ENCODE measurements around the gene CARD16.
A peak's percentile ranks its signal among the peaks of the same experiment; 100 is the strongest.
"Not testable (repeated sequence)": the region's sequence is repeated elsewhere in the genome, so short reads cannot be mapped to it uniquely, and the experiment has no call there.

Gene CARD16

DNA sequence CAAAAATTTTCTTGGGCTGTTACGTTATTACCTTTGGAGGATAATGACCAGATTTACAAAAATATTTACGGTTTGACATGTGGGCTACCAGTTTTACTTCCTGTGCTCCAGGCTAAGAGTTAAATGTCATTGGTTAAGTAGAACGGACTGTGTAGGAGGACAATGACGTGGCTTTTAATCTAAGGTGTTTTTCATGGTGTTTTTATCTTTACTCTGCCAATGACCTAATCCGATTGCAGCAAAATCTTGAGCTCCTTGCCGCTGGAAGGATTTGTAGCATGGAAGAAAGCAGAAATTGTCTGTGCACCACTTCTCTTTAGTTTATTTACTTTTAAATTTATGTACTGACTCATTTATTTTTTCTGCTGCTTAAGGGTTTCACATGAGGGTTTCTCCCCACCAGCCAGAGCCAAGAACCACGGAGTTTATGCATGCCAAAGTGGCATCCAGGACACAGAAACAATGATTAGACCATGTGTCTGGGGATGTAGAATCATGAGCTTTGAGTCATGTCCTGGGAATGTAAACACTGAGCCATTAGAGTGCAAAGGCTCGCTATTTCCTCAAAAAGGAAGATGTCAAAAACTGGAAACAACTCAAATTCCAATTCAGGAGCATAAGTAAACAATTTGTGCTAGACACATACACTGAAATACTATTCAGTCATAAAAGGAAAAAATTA lies 1.9 kb upstream of the CARD16 start:
- DNase-seq, result no peak

DNA sequence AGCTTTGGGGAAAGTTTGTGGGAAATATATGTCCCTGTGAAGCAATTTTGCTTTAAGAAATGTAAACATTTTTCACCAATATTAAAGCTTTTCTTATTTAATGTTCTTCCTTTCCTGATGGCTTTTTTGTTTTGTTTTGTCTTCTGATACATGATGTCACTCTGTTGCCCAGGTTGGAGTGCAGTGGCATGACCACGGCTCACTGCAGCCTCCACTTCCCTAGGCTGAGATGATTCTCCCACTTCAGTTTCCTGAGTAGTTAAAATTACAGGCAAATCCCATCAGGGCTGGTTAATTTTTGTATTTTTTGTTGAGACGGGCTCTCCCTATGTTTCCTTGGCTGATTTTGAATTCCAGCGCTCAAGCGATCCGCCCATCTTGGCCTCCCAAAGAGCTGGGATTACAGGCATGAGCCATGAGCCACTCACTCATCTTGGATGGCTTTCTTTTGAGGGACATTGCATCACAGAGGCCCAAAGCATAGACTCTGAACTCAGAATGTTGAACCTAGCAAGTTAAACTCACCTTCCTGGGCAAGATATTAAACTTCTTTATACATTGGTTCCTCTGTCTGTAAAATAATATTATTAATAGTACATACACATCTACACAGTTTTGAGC lies 651 bp upstream of the CARD16 start:
- DNase-seq, result no peak

DNA sequence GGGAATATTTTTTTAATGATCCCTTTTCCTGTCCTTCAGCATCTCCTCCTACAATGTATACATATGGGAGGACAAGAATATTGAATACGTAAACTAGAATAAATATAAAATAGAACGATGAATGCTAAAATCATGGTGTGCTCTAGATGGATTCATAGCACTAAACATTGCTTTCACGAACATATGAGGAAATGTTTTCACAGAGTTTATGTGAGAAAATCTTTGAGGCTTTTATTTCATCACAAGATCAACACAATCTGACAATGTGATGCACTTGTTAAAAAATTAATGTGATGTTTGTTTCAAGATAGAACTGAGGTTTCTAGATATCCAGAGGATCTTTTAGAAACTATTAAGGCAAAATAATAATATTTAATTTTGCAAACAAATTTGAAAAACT lies 3.0 kb downstream of the CARD16 start:
- no peak for DNase-seq

DNA sequence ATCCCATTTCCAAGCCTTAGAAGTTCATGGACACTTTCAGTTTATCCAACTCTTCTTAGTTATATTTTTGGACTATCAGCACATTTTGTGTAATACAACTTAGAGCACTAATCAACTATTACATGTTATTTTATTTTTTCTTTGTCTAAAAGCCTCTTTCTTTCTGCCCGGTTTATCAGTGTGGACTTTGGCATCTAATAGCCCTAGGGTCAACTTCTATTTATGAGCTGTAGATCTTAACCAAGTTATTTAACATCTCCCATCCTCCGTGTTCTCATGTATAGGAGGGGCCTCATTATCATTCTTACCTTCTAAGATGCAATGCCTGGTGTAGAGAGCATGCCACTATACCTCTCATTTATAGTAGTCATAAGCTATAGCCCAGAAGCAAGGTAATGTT lies 4.4 kb downstream of the CARD16 start:
- no peak for DNase-seq

DNA sequence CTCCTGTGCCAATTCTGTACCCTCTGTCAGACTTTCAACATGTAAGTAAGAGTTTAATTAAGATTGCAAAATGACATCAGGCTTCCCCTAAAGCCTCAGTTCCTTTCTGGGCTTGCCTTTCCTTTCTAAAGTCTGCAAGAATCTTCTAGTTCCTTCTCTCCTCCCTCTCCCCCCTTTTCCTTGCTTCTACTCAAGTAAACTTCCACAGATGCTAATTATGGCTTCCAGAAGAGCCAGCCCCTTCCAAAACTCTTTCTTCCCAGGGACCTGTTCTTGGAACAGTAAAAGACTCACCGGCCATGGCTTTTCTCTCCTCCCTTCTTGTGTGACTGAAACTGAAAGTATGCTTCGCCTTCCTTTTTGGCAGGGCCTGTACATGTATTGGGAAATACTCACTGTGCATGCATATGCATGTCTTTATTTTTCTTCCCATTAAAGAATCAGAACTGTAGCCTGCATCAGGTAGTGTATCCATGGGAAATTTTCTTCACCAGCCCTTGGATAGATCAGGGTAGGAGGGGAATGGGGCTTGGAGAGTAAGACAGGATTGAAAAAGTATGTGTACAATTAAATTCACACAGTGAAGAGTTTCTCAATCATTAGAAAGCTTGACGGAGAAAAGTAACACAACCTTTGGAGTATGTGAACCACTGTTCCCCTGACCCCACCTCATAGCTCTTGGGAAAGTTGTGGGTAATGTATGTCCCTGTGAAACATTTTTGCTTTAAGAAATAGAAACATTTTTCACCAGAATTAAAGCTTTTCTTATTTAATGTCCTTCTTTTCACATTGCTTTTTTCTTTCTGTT lies 10.1 kb downstream of the CARD16 start, which contains the start of gene CASP1:
Gene CASP1 (minus strand): TSS at position 332 of the 808 bp plus-strand sequence. CDS start 31 bp downstream, at position 301.
- peak in 1 of 2 donors; percentile 17 for DNase-seq

DNA sequence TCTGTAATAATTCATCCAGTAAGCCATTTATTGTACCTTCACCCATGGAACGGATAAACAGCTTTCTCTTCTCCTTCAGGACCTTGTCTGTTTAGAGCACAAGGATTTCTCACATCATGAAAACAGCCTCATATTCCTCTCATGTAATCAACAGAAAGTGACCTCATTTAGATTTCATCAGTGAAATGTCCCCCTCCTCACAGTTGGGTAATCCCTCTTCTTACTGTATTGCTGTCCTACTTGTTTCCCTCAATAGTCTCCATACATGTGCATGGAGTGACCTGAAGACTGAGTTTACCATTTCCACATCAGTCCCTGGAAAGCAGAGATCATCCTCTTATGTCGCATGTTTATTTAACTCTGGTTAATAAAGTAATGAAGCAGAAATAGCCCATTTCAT lies 10.7 kb downstream of the CARD16 start:
- DNase-seq, result not testable (repeated sequence)

DNA sequence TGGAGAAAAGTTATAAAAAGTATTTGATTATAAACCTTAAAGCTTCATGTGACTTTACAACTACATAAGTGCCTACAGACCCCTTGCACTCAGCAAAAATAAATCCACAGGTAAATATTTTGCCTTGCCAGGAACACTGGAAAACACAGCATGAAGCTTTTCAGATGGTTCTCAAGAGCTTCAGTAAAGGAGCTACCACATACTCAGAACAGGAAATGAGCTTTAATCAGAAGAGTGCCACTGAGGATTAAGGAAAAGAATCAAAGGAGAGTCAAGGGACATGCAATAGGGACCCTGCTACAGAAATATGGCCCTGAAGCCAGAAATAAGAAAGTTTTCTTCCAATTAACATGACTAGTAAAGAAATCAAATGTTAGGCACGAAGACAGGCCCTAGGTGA lies 11.4 kb downstream of the CARD16 start:
- DNase-seq, result no peak

DNA sequence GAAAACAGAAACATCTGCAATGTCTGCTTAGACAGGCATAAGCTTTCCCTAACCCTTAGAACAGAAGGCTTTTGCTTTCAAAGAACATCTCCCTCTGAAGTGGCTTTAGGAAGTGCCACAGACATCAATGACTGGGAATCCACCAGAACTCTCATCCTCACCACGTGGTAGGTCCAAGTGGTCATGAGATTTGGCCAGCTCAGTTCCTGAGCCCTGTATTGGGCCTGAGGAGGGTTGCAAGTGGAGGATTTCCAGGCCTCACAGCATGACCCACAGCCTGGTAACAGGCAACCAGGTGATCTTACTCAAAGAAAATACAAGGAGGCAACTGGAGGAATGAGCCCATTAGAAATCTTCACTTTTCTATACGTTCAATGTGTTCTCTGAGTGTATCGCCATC lies 11.8 kb downstream of the CARD16 start:
- DNase-seq, result no peak

DNA sequence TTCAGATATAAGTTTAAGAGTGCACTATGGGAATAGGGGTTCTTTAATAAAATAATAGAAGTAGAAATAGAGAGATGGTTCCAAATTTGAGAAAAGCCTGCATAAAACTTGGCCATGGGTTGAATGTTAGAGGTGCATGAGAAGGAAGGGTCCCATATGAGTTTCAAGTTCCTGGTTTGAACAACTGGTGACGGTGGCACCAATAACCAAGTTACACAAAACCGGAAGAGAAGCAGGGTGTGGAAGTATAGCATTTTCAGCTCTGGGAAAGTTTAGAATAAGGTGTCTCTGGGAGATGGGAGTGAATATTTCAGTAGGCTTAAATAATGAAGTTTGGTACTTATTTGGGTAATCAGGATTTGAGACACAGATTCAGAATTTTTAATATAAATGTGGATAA lies 12.6 kb downstream of the CARD16 start:
- DNase-seq, result no peak

DNA sequence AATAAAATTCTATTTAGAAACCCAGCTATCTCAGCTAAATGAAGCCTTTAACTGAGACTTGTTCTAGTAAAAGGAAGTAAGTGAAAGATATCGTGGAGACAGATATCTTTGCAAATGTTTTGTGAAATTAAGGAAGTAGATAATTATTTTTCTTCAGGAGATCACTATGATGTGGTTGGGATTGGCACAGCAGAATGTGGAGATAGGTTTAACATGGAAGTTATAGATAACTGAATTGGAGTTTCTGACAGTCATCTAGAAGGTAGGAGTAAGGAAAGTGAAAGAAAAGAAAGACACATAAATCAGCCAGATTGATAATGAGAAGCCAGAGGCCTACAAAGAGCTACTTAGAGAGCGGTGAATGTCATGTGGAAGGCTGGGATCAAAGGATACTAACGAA lies 17.5 kb downstream of the CARD16 start:
- no peak for DNase-seq

DNA sequence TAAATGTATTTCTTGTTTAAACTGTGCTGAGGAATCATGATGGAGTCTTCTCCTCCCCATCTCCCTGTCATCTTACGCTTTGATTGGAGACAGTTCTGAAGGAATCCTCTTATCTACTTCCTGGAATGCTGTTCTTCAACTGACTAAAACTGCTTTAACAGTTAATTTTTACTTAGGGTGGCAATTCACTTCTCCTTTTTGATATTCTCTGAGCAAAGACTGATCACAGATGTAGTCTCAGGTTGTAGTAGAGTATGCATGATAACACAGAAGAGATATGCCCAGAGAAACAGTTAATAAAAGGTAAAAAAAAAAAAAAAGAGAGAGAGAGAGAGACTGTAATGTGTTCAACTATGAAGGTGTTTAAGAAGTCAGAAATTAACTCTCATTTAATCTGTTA lies 20.7 kb downstream of the CARD16 start:
- no peak for DNase-seq

DNA sequence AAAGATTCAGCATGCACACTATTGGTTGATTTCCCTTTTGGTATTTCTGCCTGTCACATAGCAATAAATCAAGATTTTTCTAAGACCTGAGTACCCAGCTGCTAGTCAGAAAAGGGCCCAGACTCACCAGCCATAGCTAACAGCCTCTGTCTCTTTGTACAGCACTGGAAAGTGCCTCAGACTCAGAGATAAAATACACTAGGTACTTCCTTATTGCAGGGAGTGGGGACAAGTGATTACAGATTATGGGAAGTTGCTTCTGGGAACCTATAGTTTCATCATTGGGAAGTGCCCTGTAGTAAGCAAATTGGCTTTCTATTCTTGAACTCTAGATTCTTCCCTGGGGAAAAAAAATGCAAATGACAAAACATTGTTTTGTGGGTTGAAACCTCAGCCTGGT lies 22.1 kb downstream of the CARD16 start, which contains the start of gene CASP5:
Gene CASP5 (minus strand): TSS at position 166 of the 400 bp plus-strand sequence. CDS start 32 bp downstream, at position 134.
- no peak for DNase-seq

DNA sequence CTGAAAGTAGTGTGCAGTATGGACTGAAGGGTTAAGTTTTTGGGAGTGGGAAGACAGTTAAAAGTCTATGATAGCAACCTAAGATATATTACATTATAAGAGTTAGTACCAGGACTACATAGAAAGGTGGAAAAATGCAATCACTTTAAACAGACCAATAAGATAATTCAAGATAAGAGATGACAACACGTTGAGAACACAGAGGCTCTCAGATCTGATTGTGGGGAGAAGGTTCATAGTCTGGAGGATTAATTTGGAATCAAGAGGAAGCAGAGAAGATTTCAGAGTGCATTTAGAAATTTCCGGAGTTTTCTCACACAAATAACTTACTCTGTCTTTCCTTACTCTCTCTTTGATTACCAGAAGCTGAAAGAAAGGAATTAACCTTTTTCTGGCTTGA lies 22.6 kb downstream of the CARD16 start:
- DNase-seq, result no peak

DNA sequence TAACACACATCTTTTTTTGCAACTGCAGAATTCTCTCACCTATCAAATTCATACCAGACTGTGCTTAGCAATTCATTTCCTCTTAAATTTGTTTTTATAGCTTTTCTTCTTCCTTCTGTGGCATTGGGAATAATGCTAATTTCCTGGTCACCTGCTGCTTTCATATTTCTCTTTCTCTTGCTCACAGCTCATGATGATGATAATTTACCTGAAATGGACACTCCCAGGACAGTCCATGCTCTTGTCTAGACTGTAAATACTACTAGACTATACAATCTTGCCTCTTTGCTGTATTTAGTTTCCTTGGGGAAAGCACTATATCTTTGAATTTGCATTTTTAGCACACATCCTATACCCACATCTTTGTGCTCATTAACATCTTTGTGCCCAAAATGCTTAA lies 37.7 kb downstream of the CARD16 start:
- no peak for DNase-seq

DNA sequence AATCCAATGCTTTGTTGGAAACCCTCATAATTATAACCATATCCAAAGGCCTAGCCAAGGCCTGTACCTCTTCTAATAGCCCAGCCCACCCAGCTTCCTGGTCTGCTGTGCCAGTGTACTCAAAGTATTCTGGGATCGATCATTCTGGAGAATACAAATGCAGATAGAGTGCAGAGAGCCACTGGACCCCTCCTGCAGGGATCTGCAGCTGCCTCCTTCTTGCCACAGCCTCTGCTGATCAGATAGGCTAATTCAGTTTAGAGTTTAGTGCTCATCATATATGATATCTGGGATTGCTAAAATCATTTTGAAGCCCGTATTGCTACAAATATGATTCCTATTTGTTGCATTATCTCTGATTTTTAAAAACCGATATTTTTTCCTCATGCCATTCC lies 39.7 kb downstream of the CARD16 start:
- no peak for DNase-seq

DNA sequence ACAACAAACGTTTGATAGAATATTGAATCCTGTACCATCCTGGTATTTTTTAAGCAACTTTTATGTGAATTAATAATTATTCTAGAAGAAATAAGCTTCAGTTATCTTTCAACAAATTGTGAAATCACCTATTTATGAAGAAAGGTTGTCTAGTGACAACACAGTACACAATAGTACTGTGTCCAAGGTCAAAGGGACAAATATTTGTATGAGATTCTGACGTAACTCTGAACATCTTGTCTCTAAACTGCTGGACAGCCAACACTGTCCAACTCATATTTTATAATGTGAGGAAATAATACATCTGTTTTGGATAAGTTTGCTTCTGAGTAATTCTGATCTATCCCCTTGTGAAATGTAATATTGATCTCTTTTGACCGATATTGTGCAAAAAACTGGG lies 41.1 kb downstream of the CARD16 start:
- no peak for DNase-seq

DNA sequence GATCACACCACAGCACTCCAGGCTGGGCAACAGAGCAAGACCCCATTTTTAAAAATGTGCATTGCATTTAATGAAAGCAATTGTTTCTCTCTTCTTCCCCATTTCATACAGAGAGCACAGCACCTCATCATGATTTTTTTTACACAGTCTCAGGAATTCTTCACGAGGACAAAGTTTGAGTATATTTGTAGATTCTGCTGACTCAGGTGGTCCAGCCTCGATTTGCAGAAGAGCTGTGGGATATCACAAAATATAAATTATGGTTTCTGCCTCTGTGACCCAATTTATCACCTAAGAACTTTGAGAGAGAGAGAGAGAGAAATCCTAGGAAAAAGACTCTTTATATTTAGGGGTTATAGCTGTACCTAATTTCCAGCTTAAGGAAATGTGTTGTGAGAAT lies 42.0 kb downstream of the CARD16 start:
- no peak for DNase-seq

DNA sequence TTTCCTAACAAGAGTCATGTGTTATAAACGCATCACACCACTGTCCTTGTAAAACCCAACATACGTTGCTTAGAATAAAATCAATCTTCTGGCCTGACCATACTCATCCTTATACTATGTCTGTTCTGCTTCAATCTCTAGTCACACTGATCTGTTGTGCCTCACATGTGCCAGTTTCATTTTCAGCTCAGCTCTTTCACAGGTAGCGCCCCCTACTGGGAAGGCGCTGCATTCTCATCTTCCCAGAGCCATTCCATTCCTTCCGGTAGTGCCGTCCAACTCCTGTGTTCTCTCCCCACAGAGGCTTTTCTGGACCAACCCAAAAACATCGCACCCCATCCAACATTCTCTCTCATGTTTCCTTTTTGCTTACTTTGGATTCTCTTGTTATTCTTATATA lies 44.3 kb downstream of the CARD16 start:
- DNase-seq, result peak; percentile 56

DNA sequence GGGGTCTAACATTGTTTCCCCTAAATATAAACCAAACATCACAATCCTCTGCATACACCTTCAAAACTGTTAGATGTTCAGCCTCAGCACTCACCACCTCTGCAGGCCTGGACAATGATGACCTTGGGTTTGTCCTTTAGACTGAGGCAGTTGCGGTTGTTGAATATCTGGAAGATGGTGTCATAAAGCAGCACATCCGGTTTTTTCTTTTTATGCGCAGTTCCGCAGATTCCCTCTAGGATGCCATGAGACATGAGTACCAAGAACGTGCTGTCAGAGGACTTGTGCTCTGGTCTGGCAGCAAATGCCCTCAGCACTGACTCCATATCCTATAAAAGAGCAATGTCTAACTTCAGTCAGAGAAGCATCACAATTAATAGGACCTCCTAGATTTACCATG lies 45.0 kb downstream of the CARD16 start:
- peak in 1 of 2 donors; percentile 4 for DNase-seq

DNA sequence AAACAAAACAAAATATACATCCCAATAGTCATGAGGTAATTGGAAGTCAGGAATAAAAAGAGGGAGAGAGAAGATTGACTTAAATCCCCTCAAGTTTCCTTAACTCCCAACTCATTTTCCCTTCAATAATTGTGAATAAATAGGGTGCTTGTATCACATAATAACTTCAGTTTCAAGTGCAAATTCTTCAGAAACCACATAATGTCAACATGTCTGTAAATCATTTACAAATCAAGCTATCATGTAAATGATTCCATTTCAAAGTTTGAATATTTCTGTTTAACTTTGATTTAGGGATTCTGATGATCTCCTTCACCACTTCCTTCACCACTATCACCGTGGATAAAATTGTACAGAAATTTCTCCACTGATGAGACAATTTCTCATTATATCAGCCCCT lies 45.4 kb downstream of the CARD16 start:
- no peak for DNase-seq

DNA sequence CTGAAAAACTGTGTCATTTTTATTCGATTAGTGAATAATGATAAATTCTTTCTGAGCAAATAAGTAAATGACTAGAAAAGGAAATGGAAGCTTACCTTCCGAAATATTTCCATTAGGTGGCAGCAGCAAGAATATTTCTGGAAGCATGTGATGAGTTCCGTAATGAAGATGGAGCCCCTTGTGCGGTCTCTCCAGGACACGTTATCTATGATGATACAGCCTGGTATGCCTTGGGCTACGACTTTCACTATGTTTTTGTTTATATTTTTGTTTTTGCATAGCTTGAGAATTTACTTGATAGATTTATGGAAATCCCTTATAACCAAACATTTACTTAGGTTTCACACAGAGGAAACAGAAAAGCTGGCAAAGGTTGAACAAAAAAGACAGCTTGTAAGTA lies 47.8 kb downstream of the CARD16 start:
- no peak for DNase-seq

DNA sequence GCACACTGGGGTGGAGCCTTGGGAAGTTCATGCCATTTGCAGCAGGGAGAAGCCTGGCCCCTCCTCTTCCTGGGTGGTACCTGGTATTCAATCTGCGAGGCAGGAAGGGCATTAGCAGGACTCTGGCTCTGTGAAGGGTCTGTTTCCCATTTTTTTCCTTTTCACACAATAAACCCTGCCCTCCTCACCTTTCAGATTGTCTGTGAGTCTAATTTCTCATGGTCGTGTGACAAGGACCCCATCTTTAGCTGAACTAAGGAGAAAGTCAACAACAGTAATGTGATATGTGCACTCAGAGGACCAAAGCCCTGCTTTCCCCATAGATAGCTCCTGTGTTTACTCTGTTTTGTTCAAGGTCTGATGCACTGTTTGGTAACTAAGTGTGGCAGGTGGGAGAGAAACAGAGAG lies 50.1 kb downstream of the CARD16 start:
- DNase-seq, result no peak

DNA sequence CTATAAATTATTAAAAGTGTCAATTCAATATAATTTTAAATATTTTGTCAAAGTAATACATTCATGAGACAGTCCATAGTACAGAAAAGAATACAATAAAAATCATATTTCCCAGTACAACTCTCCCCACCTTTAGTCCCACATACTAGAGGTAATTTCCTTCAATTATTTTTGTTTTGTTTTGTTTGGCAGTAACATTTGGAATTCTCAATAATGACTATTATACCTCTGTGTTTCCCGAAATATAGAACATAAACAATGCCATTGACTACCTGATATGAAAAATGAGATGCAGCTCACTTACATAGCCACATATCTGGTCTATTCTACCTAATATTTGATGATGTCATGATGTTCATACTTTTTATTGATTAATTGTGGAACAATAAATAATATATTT lies 52.4 kb downstream of the CARD16 start:
- no peak for DNase-seq

DNA sequence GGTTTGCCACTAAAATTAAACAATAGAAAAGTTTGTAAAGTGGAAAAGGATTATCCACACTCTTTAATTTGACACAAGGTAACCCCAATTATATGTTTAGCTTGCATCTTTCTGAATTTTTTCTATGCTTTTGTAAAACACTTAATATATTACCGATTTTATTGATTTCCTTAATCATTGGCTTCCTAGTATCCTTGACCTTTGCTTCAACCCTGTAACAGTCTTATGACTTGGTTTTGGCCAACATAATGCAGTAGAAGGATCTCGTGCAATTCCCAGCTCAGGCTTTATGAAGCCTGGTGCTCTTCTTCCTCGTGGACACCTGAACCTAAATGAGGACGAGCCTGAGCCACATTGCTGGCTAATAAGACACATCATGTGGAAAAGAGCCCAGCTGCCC lies 53.1 kb downstream of the CARD16 start:
- no peak for DNase-seq

All from stimulated activated CD4-positive, alpha-beta T cell treated with anti-CD3 and anti-CD28 coated beads, Interleukin-2, amount 100 ng/mL, for 48 hours (primary cell).